PC-3 (cell line): ENCODE results near the gene IFI30. TPM values are rescaled to one million over a fixed set of nuclear protein-coding genes. Genes with fewer than 3 reads are reported as not detected.

Experiments used
- ATAC-seq: fragments of 200-7000 bp; cut with Tn5 transposase; 2 replicates; pipeline ENCODE4 v1.9.1; 2020; ENCODE audit warnings: mild to moderate bottlenecking, moderate library complexity
- BruUV-seq: library from RNA; stranded (reverse); fragments of 400-500 nt; replicated peaks from 2 replicates; lab custom pipeline; 2021; lab: Mats Ljungman, UMichigan
- CTCF ChIA-PET: fragments of 300-600 bp; sonication (Branson Sonifier 250); formaldehyde crosslinking; loops from one replicate; lab custom pipeline; 2022; ENCODE audit warnings: antibody characterized with exemption; lab: Charles Lee
- POLR2A ChIA-PET: fragments of 300-600 bp; sonication (Branson Sonifier 250); formaldehyde crosslinking; loops from one replicate; lab custom pipeline; 2022; ENCODE audit warnings: antibody characterized with exemption; ENCODE audit not compliant: unreplicated experiment; lab: Charles Lee
- DNase-seq: peaks from one replicate; pipeline ENCODE4 v3.0.0-alpha.2; 2015
- H2AFZ ChIP-seq: fragments of 300-600 bp; sonication (generic); 2 replicates; pipeline ENCODE4 v1.6.0; 2016; ENCODE audit warnings: antibody characterized with exemption, low read length
- H3F3A ChIP-seq: fragments of 300-600 bp; sonication (generic); one replicate; pipeline ENCODE4 v1.6.0; 2017; ENCODE audit warnings: antibody characterized with exemption, low read length, control low read depth, mild to moderate bottlenecking; ENCODE audit not compliant: unreplicated experiment
- H3K27ac ChIP-seq: fragments of 300-600 bp; sonication (generic); 2 replicates; pipeline ENCODE4 v1.5.1; 2016; ENCODE audit warnings: mild to moderate bottlenecking, low read length
- H3K27me3 ChIP-seq: fragments of 300-600 bp; sonication (generic); 2 replicates; pipeline ENCODE4 v1.6.1; 2016; ENCODE audit warnings: low read length, mixed read lengths
- H3K36me3 ChIP-seq: fragments of 300-600 bp; sonication (generic); 2 replicates; pipeline ENCODE4 v1.6.1; 2016; ENCODE audit warnings: low read depth, mixed run types, low read length, mixed read lengths
- H3K4me1 ChIP-seq: fragments of 300-600 bp; sonication (generic); 2 replicates; pipeline ENCODE4 v1.5.1; 2016; ENCODE audit warnings: low read length; ENCODE audit not compliant: insufficient read depth
- H3K4me2 ChIP-seq: fragments of 300-600 bp; sonication (generic); 2 replicates; pipeline ENCODE4 v1.6.0; 2016; ENCODE audit warnings: low read length
- H3K4me3 ChIP-seq: fragments of 300-600 bp; sonication (generic); 2 replicates; pipeline ENCODE4 v1.5.1; 2016; ENCODE audit warnings: mild to moderate bottlenecking, low read length, mixed read lengths
- H3K79me2 ChIP-seq: fragments of 300-600 bp; sonication (generic); 2 replicates; pipeline ENCODE4 v1.6.1; 2017; ENCODE audit warnings: low read length, mixed read lengths
- H3K9ac ChIP-seq: fragments of 300-600 bp; sonication (generic); 2 replicates; pipeline ENCODE4 v1.6.0; 2016; ENCODE audit warnings: mild to moderate bottlenecking, low read length
- H3K9me2 ChIP-seq: fragments of 300-600 bp; sonication (generic); replicated peaks from 2 replicates; pipeline ENCODE4 v1.6.1; 2016; ENCODE audit warnings: mixed run types, low read length, mixed read lengths
- H3K9me3 ChIP-seq: fragments of 300-600 bp; sonication (generic); 2 replicates; pipeline ENCODE4 v1.6.1; 2016; ENCODE audit warnings: low read length, mixed read lengths
- H4K20me1 ChIP-seq: fragments of 300-600 bp; sonication (generic); 2 replicates; pipeline ENCODE4 v1.6.1; 2016; ENCODE audit warnings: low read length, mixed read lengths
- CTCF ChIP-seq: fragments of 300-600 bp; sonication (generic); conservative IDR thresholded peaks from 2 replicates; pipeline ENCODE4 v1.5.1; 2017; ENCODE audit warnings: antibody characterized with exemption, low read depth, mild to moderate bottlenecking, low read length
- EZH2 ChIP-seq: fragments of 300-600 bp; sonication (generic); IDR thresholded peaks from one replicate; pipeline ENCODE4 v1.6.1; 2017; ENCODE audit warnings: antibody characterized with exemption, mild to moderate bottlenecking, low read length; ENCODE audit not compliant: unreplicated experiment
- EZH2phosphoT487 ChIP-seq: fragments of 300-600 bp; sonication (generic); IDR thresholded peaks from 2 replicates; pipeline ENCODE4 v1.6.1; 2018; ENCODE audit warnings: mild to moderate bottlenecking, antibody characterized with exemption, low read length, borderline replicate concordance
- intact Hi-C: fragments of 100-400 bp; cut with micrococcal nuclease; formaldehyde crosslinking; loops from 2 replicates; pipeline ENCODE4 v1.9.0; 2023
- total RNA-seq: library from RNA; depleted of rRNA; stranded (reverse); fragments of >200 nt; gene quantifications from 2 replicates; pipeline ENCODE4 v1.2.3, GENCODE V29; 2014

IFI30 gene
- total RNA-seq, 1 experiment from 2014 or later = 31.1 TPM

GRCh38 chr19:18202778-18203407 is 29.3 kb downstream of the IFI30 start:
- H3K9ac ChIP-seq = peak overlapping the region; percentile 55
- POLR2A ChIA-PET = no interaction called here
- H4K20me1 ChIP-seq = no peaks in the 10 kb centered on the region

GRCh38 chr19:18203408-18203862 is 29.8 kb downstream of the IFI30 start:
- H3K36me3 ChIP-seq = peaks cover 4% of the 10 kb centered on the region; the same call in 1 of the 2 replicates
- BruUV-seq = TSS peak; percentile 31
- peak overlapping the region; percentile 55 for H3K9ac ChIP-seq
- peak; percentile 30 for DNase-seq
- intact Hi-C loops = loop anchor here (10.0 kb wide), 2 partner anchors 121 to 211 kb away; partner anchors contain the start of genes LSM4 and SSBP4
- H3K27me3 ChIP-seq = no peaks in the 10 kb centered on the region
- peak; percentile 2 for ATAC-seq
- no peaks in the 10 kb centered on the region for H3F3A ChIP-seq
- ChIA-PET CTCF (interaction anchor here (0.5 to 1.2 kb wide), 2 partner anchors 28 to 49 kb away, joined by 3 to 6 read pairs; no protein-coding TSS in a partner anchor), POLR2A (interaction anchor here (2.0 kb wide), 1 partner anchor 78 kb away, joined by 10 read pairs; the partner anchor contains the start of gene JUND)
- H3K9me3 ChIP-seq = no peaks in the 10 kb centered on the region
- no peaks in the 10 kb centered on the region for H3K9me2 ChIP-seq
- no peak overlapping the region for H3K27ac ChIP-seq
- peaks cover 16% of the 10 kb centered on the region for H3K4me1 ChIP-seq
- H4K20me1 ChIP-seq = no peaks in the 10 kb centered on the region
- peaks cover 23% of the 10 kb centered on the region for H3K79me2 ChIP-seq
- peak overlapping the region; percentile 84 for H2AFZ ChIP-seq
- no peak for TF ChIP-seq EZH2phosphoT487
- no peak for TF ChIP-seq CTCF
- TF ChIP-seq EZH2 = no peak
- H3K4me3 ChIP-seq = peak overlapping the region; percentile 82
- peak overlapping the region; percentile 98 for H3K4me2 ChIP-seq

More at GRCh38 chr19:18202778-18203407, 29.3 kb downstream of the IFI30 start:
- Histone ChIP-seq H3K27ac (no peak overlapping the region), H3K36me3 (peaks cover 4% of the 10 kb centered on the region; the same call in 1 of the 2 replicates), H3K27me3 (no peaks in the 10 kb centered on the region), H2AFZ (peak overlapping the region; percentile 84), H3K4me3 (peak overlapping the region; percentile 82), H3F3A (no peaks in the 10 kb centered on the region), H3K79me2 (peaks cover 23% of the 10 kb centered on the region), H3K9me2 (no peaks in the 10 kb centered on the region), H3K4me2 (peak overlapping the region; percentile 98), H3K4me1 (peaks cover 15% of the 10 kb centered on the region), H3K9me3 (no peaks in the 10 kb centered on the region)
- DNase-seq (peak; percentile 18), ATAC-seq (no peak)
- intact Hi-C loops = loop anchor here (10.0 kb wide), 2 partner anchors 122 to 212 kb away; partner anchors contain the start of genes LSM4 and SSBP4
- CTCF ChIA-PET = no interaction called here
- TF ChIP-seq CTCF (peak; percentile 52), EZH2phosphoT487 (no peak)
- BruUV-seq = no TSS peak
